ENCODE data around the gene METTL17.

GRCh38 chr14:20973501-20973900, 16.3 kb upstream of the METTL17 start:
- TF ChIP-seq POLR2A (IDR thresholded peaks at IDR 0.05; ENCODE audit: low read depth, low read length) (no peak), POLR2AphosphoS5 (IDR thresholded peaks at IDR 0.05; ENCODE audit: low read depth, low read length) (no peak), TAF1 (IDR thresholded peaks at IDR 0.05; ENCODE audit: borderline replicate concordance, low read depth, low read length) (no peak)
